ENCODE measurements around the gene CCDC197.

Gene CCDC197

GRCh38 chr14:94027566-94028449, 30.7 kb downstream of the CCDC197 start:
- DNase-seq, result no peak

- no peak for DNase-seq
These were observed 31.3 kb downstream of the CCDC197 start for GRCh38 chr14:94028450-94028826.

- DNase-seq, result no peak
These were observed 32.2 kb downstream of the CCDC197 start for GRCh38 chr14:94029265-94029664.

- no peak for DNase-seq
These were observed 32.6 kb downstream of the CCDC197 start for GRCh38 chr14:94029671-94030203.

GRCh38 chr14:94030571-94030970, 33.5 kb downstream of the CCDC197 start:
- DNase-seq, result no peak

- DNase-seq, result no peak
These were observed 34.2 kb downstream of the CCDC197 start for GRCh38 chr14:94031161-94031882.

GRCh38 chr14:94031883-94032279, 34.8 kb downstream of the CCDC197 start:
- DNase-seq, result no peak

- no peak for DNase-seq
These were observed 37.8 kb downstream of the CCDC197 start for GRCh38 chr14:94034886-94035285.

- peak; percentile 61 for DNase-seq
These were observed 39.4 kb downstream of the CCDC197 start for GRCh38 chr14:94036313-94037167.

GRCh38 chr14:94037954-94038353, 40.9 kb downstream of the CCDC197 start:
- no peak for DNase-seq

- no peak for DNase-seq
These were observed 41.4 kb downstream of the CCDC197 start for GRCh38 chr14:94038510-94038909.

- no peak for DNase-seq
These were observed 42.0 kb downstream of the CCDC197 start for GRCh38 chr14:94038921-94039629.

GRCh38 chr14:94040247-94040646, 43.1 kb downstream of the CCDC197 start:
- no peak for DNase-seq

GRCh38 chr14:94040796-94041195, 43.7 kb downstream of the CCDC197 start:
- DNase-seq, result no peak

- DNase-seq, result no peak
These were observed 44.6 kb downstream of the CCDC197 start for GRCh38 chr14:94041551-94042346.

GRCh38 chr14:94042433-94043091, 45.5 kb downstream of the CCDC197 start:
- DNase-seq, result no peak

- no peak for DNase-seq
These were observed 46.1 kb downstream of the CCDC197 start for GRCh38 chr14:94043111-94043755.

GRCh38 chr14:94043756-94044475, 46.8 kb downstream of the CCDC197 start:
- no peak for DNase-seq

- DNase-seq, result no peak
These were observed 47.5 kb downstream of the CCDC197 start for GRCh38 chr14:94044476-94045091.

Measured in central memory CD4-positive, alpha-beta T cell (primary cell).